GM19372 (cell line): ENCODE measurements around the gene HNRNPU.

Source experiments
- ATAC-seq: cut with Tn5 transposase; IDR thresholded peaks from one replicate; pipeline ENCODE4 v1.9.1; 2021; ENCODE audit warnings: mild to moderate bottlenecking, low read depth, moderate library complexity; ENCODE audit not compliant: unreplicated experiment

The HNRNPU gene

DNA sequence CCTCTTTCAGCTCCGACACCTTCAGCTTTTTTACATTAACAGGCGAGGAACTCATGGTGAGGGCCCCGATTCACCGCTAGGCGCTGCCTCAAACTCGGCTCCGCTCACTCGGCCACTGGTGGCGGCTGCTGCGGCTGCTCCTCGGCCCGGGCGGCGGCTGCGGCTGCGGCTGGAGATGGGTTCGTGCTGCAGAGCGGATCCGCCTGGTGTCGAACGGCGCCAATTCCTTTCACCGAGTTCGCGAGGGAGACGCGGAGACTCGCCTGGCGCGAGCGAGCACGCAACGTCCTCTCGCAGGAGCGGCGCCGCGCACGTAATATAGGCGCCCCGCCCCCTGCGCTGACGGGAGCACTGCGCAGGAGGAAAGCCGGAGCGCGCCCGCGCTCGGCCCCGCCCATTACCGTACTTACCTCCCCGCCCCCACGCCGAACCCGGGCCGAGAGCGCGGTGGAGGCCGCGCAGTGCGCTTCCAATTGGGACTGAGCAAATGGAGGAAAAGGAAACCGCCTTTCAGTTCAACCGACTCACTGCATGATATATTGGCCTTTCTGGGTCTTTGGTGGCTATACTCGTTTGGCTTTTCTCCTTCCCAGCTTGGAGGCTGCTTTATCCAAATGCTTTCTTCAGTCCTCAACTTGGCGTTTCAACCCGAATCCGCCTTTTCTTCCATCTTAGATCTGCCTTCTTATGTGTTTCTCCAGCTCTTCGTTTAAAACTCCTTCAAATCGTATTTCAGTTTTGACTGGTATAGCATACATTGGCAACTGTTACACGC lies at the start of gene HNRNPU:
Gene HNRNPU (minus strand): TSS at position 291 of the 775 bp plus-strand sequence. CDS start 236 bp downstream, at position 55.
- ATAC-seq = peak; percentile 57

GRCh38 chr1:244913806-244914205 lies 49.5 kb upstream of the HNRNPU start:
- ATAC-seq = no peak

- no peak for ATAC-seq
These were observed 39.8 kb upstream of the HNRNPU start for GRCh38 chr1:244904119-244904518.

DNA sequence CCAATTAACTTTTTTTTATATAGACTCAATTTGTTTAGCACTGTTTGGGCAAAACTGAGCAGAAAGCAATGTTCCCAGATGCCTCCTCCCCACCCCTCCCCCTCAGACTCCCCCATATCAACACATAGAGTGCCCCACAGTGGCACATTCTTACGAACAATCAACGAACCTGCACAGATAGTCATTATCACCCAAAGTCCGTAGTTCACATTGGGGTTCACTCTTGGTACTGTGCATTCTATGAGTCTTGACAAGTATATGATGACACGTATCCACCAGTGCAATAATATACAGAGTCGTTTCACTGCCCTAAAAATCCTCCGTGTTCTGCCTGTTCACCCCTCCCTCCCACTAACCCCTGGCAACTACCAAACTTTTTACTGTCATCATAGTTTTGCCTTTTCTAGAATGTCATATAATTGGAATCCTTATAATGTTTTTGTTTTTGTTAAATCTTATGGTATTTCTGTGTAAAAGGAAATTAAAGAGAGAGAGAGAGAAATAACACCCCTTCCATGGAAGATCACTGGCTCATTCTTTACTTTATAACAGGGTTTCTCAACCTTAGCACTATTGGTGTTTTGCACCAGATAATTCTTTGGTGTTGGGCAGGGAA lies 37.2 kb upstream of the HNRNPU start:
- ATAC-seq = no peak

GRCh38 chr1:244897476-244898254 lies 33.3 kb upstream of the HNRNPU start:
- no peak for ATAC-seq

DNA sequence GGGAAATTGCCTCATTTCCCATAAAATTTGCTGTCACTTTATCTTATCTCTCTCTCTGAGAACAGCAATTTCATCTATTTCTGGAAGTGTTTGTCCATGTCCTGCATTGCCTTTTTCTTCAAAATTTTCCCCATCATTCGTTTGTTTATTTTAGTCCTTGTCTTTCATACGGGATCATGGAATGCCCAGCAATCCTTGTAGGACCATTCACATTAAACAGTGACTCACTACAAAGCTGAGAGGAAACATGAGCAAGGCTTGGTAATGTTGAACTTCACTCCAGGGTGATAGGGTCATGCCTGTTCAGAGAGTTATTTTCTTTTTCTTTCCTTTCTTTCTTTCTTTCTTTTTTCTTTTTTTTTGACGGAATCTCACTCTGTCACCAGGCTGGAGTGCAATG lies 32.2 kb upstream of the HNRNPU start:
- no peak for ATAC-seq

DNA sequence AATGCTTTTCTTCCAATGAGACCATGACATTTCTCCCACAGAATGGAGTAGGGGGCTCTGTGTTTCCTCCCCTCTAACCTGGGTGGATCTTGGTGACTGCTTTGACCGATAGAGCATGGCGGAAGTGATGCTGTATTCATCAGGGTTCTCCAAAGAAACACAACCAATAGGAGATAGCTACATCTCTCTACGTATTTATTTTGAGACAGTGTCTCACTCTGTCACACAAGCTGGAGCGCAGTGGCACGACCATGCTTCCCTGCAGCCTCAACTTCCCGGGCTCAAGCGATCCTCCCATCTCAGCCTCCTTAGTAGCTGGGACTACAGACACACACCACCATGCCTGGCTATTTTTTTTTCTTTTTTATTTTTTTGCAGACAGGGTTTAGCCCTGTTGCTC lies 29.5 kb upstream of the HNRNPU start:
- no peak for ATAC-seq

- no peak for ATAC-seq
These were observed 22.9 kb upstream of the HNRNPU start for GRCh38 chr1:244887281-244887680.

DNA sequence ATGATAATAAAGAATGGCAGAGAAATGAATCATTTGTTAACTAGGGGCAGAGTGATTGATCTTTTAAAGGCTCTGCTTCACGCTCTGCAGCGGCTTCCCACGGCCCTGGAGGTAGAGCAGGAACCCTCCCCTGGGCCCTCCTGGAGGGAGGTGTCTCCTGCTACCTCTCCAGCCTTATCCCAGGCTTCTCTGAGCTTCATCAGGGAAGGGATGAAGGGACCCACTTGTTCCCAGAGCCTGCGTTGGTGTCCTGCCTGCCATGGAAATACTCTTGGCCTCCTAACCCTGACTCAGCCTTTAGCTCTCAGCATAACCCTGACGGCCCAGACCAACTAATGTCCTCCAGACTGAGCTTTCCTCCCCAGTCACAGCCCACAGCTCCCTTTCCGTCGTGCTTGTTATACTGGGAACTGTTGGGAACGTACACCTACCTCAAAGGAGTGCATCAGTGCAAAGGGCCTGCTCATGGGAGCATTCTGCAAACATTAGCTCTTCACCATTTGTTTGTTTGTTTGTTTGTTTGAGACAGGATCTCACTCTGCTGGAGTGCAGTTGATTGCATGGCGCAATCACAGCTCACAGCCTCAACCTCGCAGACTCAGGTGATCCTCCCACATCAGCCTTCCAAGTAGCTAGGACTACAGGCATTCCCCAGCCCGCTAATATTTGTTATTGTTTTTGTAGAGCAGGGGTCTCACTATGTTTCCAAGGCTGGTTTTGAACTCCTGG lies 17.4 kb upstream of the HNRNPU start:
- no peak for ATAC-seq

DNA sequence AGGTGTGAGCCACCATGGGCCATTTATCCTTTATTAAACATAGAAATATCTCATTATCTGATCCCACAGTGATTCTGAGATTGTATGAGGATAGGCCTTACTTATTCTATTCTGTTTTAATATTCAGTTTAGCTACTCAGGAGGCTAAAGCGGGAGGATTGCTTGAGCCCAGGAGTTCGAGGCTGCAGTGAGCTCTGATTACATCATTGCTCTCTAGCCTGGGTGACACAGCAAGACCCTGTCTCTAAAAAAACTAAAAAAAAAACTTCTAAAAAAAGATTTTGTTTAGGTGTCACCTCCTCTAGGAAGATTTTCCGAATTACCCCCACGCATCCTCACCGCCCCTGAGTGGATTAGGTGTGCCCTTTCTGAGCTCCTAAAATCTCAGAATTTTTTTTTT lies 14.3 kb upstream of the HNRNPU start:
- no peak for ATAC-seq

GRCh38 chr1:244876228-244876910 lies 12.0 kb upstream of the HNRNPU start:
- no peak for ATAC-seq

DNA sequence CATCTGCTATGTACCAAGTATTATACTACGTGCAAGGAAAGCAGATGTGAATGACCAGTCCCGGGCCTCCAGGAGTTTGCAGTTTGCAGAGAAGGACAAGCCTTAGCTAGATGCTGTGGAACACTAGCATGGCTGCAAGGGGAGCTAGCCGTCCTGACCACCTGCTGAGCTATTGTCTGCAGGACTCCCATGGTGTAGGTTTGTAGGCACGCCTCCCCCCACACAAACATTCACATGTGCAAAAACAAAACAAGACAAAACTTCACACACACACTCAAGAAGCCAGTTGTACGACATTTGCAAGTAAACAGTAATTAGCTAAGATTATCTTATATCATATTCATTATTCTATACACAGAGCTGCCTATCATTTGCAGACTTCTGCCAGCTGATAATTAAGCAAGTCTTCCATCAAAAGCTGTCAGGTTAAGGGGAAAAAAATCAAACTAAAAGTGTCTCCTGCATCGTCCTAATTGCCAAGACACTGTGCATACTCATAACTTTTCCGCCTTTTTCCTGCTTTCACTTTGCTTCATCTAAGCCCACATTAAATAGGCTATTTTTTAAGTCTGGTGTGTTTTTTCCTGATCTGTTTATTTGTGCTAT lies 10.7 kb upstream of the HNRNPU start:
- no peak for ATAC-seq

- no peak for ATAC-seq
These were observed 5.6 kb upstream of the HNRNPU start for GRCh38 chr1:244869950-244870349.

- no peak for ATAC-seq
These were observed 5.1 kb upstream of the HNRNPU start for GRCh38 chr1:244869364-244869827.

GRCh38 chr1:244868484-244869363 lies 4.4 kb upstream of the HNRNPU start:
- no peak for ATAC-seq

DNA sequence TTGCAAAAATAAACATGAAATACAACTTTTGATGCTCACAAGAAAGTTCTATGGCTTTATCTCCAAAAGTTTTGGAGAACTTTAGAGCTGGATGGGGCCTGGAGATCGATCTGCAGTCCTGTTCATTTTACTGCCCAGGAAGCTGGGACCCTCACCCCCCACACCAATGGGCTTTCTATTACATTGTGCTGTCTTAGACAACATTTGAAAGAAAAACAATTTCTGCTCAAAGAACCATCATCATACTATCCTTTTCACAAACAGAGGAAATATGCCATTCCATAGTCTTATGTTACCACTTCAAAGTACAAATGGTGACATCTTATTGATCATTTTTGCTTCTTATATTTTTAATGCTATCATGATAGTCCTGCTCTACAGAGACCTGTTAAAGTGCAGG lies 2.0 kb upstream of the HNRNPU start:
- ATAC-seq = no peak

DNA sequence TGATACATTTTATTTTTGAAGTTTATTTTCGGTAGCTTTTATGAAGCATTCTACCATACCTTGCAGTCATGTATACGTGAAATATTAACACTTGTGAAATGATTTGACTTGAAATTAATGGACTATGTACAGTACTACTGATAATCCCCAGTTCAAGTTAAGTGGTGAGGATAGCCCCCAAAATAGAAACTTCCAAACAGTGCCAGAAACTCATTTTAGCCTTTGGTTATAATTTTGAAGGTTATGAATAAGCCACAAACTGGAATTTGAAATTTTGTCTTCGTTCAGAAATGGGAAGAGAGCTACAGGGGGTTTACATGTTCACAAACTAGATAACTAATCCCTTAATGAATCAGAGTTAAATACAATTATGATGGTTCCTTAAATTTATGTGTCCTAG lies 1.5 kb upstream of the HNRNPU start:
- ATAC-seq = no peak

DNA sequence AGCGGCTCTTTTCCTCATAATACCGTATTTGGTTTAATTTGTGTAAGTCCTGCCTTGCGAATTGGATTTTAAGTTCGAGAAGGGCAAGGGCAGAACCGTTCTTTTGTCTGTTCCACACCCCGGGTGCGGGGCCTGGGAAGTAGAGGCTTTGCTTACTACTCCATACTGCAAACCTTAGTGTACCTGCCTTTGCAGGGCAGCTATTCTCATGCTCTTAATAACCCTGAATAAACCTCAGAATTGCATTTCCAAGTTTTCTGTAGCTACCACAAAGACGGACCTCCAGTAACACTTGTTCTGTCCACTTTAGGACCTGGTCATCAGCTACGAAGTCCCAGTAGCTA lies 657 bp upstream of the HNRNPU start:
- no peak for ATAC-seq
